Lower lobe of right lung (tissue), 2 donors: ENCODE data around the gene SMPX. TPM values are rescaled to one million over a fixed set of nuclear protein-coding genes. Genes with fewer than 3 reads are reported as not detected.

Source experiments
- ATAC-seq, 2 donors: fragments of 200-7000 bp; cut with Tn5 transposase; one replicate each; pipeline ENCODE4 v1.9.1; 2020 to 2022; ENCODE audit warnings: mild to moderate bottlenecking in 2 of 2, moderate library complexity in 2 of 2
- DNase-seq: peaks from one replicate; pipeline ENCODE4 v3.0.0-alpha.2; 2020
- H3K27ac ChIP-seq: fragments of 200-600 bp; one replicate; pipeline ENCODE4 v1.8.0; 2022
- H3K27me3 ChIP-seq: fragments of 200-600 bp; one replicate; pipeline ENCODE4 v1.8.0; 2022; ENCODE audit warnings: low read depth
- H3K36me3 ChIP-seq: fragments of 200-600 bp; one replicate; pipeline ENCODE4 v1.8.0; 2022; ENCODE audit warnings: mild to moderate bottlenecking
- H3K4me1 ChIP-seq: fragments of 200-600 bp; one replicate; pipeline ENCODE4 v1.8.0; 2022
- H3K4me3 ChIP-seq: fragments of 200-600 bp; one replicate; pipeline ENCODE4 v1.8.0; 2022; ENCODE audit warnings: mild to moderate bottlenecking
- H3K9me3 ChIP-seq: fragments of 200-600 bp; one replicate; pipeline ENCODE4 v1.8.0; 2022
- CTCF ChIP-seq: fragments of 200-600 bp; IDR thresholded peaks from one replicate; pipeline ENCODE4 v1.8.0; 2022; ENCODE audit warnings: antibody characterized with exemption, mild to moderate bottlenecking
- intact Hi-C: fragments of 100-400 bp; cut with DNase I; formaldehyde crosslinking; loops from one replicate; pipeline ENCODE4 v1.11.0; 2022
- total RNA-seq: library from RNA; stranded (reverse); fragmentation: NEBNext Ultra II Directional; extraction: Animal tissue kit (Norgen Biotek cat#: 25700); gene quantifications from one replicate; pipeline ENCODE4 v1.2.1, GENCODE V29; 2021
- donor health status: DM: no; HTN: yes; CAD: no; lungs with severe emphysema.

The SMPX gene
- total RNA-seq, 1 donor from 2014 or later, result not detected

GRCh38 chrX:21723084-21723483 is 34.8 kb downstream of the SMPX start:
- ATAC-seq, result no peak
- Histone ChIP-seq H3K9me3 (no peaks in the 10 kb centered on the region), H3K27ac (no peak overlapping the region), H3K36me3 (no peaks in the 10 kb centered on the region), H3K4me3 (no peak overlapping the region), H3K27me3 (no peaks in the 10 kb centered on the region), H3K4me1 (no peaks in the 10 kb centered on the region)
- DNase-seq, result no peak
- intact Hi-C loops, result no loop called here
- TF ChIP-seq CTCF, result no peak

GRCh38 chrX:21721195-21721594 is 36.7 kb downstream of the SMPX start:
- no peak for TF ChIP-seq CTCF
- Histone ChIP-seq H3K36me3 (no peaks in the 10 kb centered on the region), H3K27ac (no peak overlapping the region), H3K4me3 (no peak overlapping the region), H3K9me3 (no peaks in the 10 kb centered on the region), H3K27me3 (no peaks in the 10 kb centered on the region), H3K4me1 (no peaks in the 10 kb centered on the region)
- ATAC-seq, result no peak
- DNase-seq, result no peak
- intact Hi-C loops, result no loop called here

- intact Hi-C loops, result no loop called here
These were observed 39.3 kb downstream of the SMPX start for GRCh38 chrX:21718575-21718974.

GRCh38 chrX:21717802-21718201 is 40.1 kb downstream of the SMPX start:
- Histone ChIP-seq H3K4me3 (no peak overlapping the region), H3K27ac (no peak overlapping the region), H3K4me1 (no peaks in the 10 kb centered on the region), H3K36me3 (no peaks in the 10 kb centered on the region), H3K9me3 (no peaks in the 10 kb centered on the region), H3K27me3 (no peaks in the 10 kb centered on the region)
- ATAC-seq (no peak), DNase-seq (no peak)
- no peak for TF ChIP-seq CTCF
- intact Hi-C loops, result no loop called here

More at GRCh38 chrX:21718575-21718974, 39.3 kb downstream of the SMPX start:
- no peaks in the 10 kb centered on the region for H3K36me3 ChIP-seq
- H3K9me3 ChIP-seq, result no peaks in the 10 kb centered on the region
- no peak for TF ChIP-seq CTCF
- H3K27me3 ChIP-seq, result no peaks in the 10 kb centered on the region
- no peak overlapping the region for H3K27ac ChIP-seq
- ATAC-seq, result no peak
- H3K4me1 ChIP-seq, result no peaks in the 10 kb centered on the region
- no peak for DNase-seq
- H3K4me3 ChIP-seq, result no peak overlapping the region

GRCh38 chrX:21715825-21716224 is 42.1 kb downstream of the SMPX start:
- no peak for ATAC-seq
- intact Hi-C loops, result no loop called here

More at GRCh38 chrX:21715825-21716224, 42.1 kb downstream of the SMPX start:
- no peaks in the 10 kb centered on the region for H3K27me3 ChIP-seq
- no peak for DNase-seq
- no peak overlapping the region for H3K4me3 ChIP-seq
- H3K9me3 ChIP-seq, result no peaks in the 10 kb centered on the region
- no peak overlapping the region for H3K27ac ChIP-seq
- no peaks in the 10 kb centered on the region for H3K36me3 ChIP-seq
- TF ChIP-seq CTCF, result no peak
- H3K4me1 ChIP-seq, result no peaks in the 10 kb centered on the region
